HG03575 (cell line): ENCODE results near the gene RFPL3.
"Not testable (repeated sequence)": the region's sequence is repeated elsewhere in the genome, so short reads cannot be mapped to it uniquely, and the experiment has no call there.

Experiments
- ATAC-seq: cut with Tn5 transposase; IDR thresholded peaks from one replicate; pipeline ENCODE4 v1.9.1; 2021; ENCODE audit not compliant: unreplicated experiment, insufficient number of reproducible peaks, low FRiP score; ENCODE audit errors: extremely low read depth

Gene RFPL3

GRCh38 chr22:32328306-32329201 lies 29.1 kb upstream of the RFPL3 start:
- ATAC-seq = no peak

GRCh38 chr22:32329202-32329645 lies 28.4 kb upstream of the RFPL3 start:
- ATAC-seq = no peak

- no peak for ATAC-seq
Measured at GRCh38 chr22:32331236-32331917, 26.3 kb upstream of the RFPL3 start.

GRCh38 chr22:32331918-32332725 lies 25.5 kb upstream of the RFPL3 start:
- no peak for ATAC-seq

GRCh38 chr22:32333141-32333768 lies 24.4 kb upstream of the RFPL3 start:
- no peak for ATAC-seq

DNA sequence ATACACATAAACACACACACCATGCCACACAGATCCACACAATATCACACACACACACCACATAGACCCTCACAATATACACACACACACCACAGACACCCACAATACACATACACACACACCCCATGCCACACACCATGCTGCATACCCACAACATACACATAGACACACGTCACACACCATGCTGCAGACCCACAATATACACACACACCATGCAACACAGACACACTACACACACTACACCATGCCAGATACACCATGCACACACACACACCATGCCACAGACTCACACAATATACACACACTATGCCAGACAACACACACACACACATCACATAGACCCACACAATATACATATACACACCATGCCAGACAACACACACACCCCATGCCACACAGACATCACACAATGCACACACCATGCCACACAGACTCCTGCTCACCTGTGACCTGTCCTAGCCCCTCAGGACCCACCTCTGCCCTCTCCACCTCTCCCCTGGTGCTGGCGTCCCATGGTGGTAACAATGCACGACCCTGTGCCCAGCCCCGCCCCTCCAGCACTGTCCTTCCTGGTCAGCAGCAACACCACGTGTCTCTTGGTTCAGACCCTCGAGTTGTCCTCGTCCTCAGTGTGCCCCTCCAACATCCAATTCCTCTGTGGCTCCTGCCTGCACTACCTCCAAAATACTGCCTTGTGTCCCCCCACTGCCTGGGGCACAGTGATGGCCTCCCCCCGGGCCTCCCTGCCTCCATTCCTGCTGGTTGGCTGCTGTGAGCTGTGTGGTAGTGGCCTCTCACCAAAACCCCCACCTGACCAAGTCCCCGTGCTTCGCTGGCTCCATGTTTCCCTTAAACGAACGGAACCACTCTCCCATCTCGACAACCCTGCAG lies 23.7 kb upstream of the RFPL3 start:
- no peak for ATAC-seq

GRCh38 chr22:32334660-32335365 lies 22.9 kb upstream of the RFPL3 start:
- ATAC-seq = no peak

- no peak for ATAC-seq
Measured at GRCh38 chr22:32335471-32335870, 22.2 kb upstream of the RFPL3 start.

- ATAC-seq = no peak
Measured at GRCh38 chr22:32336121-32336603, 21.5 kb upstream of the RFPL3 start.

DNA sequence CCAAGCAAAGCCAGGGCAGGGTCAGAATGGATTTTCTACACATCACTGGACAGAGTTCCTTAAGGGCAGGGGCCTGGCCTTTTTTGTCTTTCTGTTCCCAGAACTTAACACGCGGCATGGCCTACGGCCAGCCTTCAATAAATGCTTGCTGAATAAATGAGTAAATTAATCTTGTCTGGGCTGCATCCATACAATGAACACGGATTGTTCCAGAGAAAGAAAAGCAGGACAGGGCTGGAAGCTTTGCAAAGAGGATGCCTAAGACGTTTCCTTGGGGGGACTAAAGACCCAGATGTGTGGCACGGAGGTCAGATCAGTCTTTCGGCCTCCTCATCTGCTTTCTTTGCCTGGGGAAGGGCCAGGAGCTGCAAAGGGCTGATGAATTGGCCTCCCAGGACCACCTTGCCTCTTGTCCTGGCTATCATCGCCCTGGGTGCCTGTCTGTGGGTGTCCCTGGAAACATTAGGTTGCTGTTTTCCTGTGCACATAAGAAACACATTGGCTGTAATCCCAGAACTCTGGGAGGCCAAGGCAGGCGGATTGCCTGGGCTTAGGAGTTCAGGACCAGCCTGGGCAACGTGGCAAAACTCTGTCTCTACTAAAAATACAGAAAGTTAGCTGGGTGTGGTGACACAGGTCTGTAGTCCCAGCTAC lies 20.8 kb upstream of the RFPL3 start:
- no peak for ATAC-seq

DNA sequence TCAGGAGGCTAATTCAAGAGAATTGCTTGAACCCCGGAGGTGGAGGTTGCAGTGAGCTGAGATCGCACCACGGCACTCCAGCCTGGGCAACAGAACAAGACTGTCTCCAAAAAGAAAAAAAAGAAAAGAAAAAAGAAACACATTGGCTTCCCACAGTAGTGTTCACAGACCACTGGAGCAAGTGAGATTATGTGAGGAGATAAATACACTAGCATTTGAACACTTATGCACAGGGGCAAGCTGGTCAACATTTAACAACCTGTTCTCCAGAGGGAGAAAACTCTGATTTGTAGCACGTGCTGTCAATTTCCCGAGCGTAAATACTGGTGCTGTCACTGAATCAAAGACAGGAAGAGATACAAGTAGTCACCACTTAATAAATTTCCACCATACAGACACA lies 20.2 kb upstream of the RFPL3 start:
- not testable (repeated sequence) for ATAC-seq

DNA sequence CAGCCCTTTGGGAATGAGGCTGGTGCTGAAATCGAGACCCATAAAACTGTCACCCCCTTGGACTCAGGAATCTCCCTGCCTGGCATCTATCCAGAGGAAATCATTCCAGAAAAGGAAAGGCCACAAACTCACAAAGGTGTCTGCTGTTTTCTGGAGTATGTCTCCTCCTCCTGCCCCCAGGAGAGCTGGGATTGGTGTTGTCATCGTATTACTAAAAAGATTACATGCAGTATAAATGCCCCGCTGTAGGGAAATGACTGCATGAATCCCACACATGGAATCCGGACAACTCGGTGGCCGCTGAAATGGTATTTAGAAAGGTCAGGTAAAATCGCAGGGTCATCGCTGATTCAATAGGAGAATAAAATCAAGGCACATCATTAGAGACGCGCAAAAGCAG lies 18.9 kb upstream of the RFPL3 start:
- ATAC-seq = no peak

DNA sequence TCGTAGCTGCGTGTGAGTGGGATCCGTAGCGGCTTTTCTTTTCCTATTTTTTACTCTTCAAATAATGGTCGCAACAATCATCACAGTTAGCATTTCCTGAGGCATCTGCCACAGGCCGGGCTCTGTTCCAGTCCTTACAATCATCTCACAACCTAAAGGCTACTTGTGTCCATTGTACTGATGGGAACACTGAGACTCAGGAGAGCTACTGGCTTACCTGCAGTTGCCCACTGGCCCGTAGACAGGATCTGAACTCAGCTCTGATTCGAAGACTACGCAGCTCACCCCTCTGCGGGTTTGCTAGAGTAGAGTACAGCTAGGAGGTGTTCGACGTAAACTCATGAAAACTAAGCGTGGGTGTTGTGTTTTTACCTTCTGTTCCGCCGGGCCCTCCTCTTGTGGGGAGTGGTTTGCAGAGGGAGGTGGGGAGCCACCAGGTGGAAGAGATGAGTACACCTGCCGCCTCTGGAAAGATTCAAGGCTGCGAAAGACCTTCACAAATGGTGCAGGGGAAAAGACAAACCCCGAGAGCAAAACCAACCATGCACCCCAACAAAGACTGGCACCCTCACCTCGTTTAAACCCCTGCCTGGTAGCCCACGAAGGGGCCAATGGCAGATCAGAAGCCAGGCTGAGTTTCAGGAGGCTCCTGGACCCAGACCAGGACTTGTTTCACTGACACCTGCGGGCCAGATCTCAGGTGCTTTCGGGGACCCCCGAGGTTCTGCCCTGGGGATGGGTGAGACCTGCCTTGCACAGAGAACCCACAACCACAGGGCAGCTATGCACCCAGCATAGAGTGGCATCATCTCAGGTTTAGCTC lies 18.3 kb upstream of the RFPL3 start:
- ATAC-seq = no peak

- no peak for ATAC-seq
Measured at GRCh38 chr22:32340411-32340810, 17.3 kb upstream of the RFPL3 start.

GRCh38 chr22:32341122-32341740 lies 16.4 kb upstream of the RFPL3 start:
- ATAC-seq = no peak

DNA sequence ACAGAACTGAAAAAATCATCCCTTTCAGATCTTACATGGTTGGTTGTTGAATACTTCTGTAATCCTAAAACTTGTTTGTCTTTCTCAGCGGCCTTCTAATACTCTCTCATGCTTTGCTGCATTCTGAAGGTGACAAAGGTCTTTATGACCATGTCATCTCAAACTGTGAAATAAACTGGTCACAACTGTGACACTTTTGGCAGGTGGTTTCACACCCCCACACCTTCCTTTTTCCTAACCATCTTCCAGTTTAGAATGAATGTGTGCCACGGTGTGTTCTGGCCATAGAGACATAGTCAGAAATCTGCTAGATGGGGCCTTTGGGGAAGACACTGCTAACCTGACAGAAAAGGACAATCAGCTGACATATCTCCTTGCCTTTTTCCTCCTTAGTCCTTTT lies 14.7 kb upstream of the RFPL3 start:
- ATAC-seq = no peak
